Right atrium auricular region (tissue), 2 donors: ENCODE data around the gene CCT6B. TPM values are rescaled to one million over a fixed set of nuclear protein-coding genes. Genes with fewer than 3 reads are reported as not detected.

ENCODE experiments used
- DNase-seq: peaks from one replicate; pipeline ENCODE4 v3.0.0-alpha.2; 2019; ENCODE audit warnings: low spot score
- H3K27ac ChIP-seq, 2 donors: fragments of 200-600 bp; sonication (generic); 1 replicate in 1 of 2; 2 replicates in 1 of 2; pipeline ENCODE4 v1.5.1; 2016 to 2019
- H3K27me3 ChIP-seq, 2 donors: fragments of 200-600 bp; sonication (generic); one replicate each; pipeline versions ENCODE4 v1.5.1 to v1.6.0; 2017 to 2019
- H3K36me3 ChIP-seq: fragments of 200-600 bp; sonication (generic); one replicate; pipeline ENCODE4 v1.5.1; 2016
- H3K4me1 ChIP-seq, 2 donors: fragments of 200-600 bp; sonication (generic); one replicate each; pipeline versions ENCODE4 v1.5.1 to v1.6.0; 2017 to 2019
- H3K4me3 ChIP-seq, 2 donors: fragments of 200-600 bp; sonication (generic); 1 replicate in 1 of 2; 2 replicates in 1 of 2; pipeline ENCODE4 v1.5.1; 2017 to 2019; ENCODE audit warnings: mild to moderate bottlenecking in 1 of 2, moderate library complexity in 1 of 2
- H3K9me3 ChIP-seq, 2 donors: fragments of 200-600 bp; sonication (generic); one replicate each; pipeline ENCODE4 v1.5.1; 2019
- CTCF ChIP-seq, 2 donors: fragments of 200-600 bp; sonication (generic); IDR thresholded peaks; one replicate each; pipeline ENCODE4 v1.5.1; 2019; ENCODE audit warnings: antibody characterized with exemption in 2 of 2
- total RNA-seq, 2 donors: library from RNA; depleted of rRNA; stranded (reverse); fragments of >200 nt; gene quantifications; one replicate each; pipeline ENCODE4 v1.1.0, GENCODE V29; 2016

CCT6B gene
- total RNA-seq, 2 donors from 2014 or later = 1.8 to 1.9 TPM

- Histone ChIP-seq H3K27me3 (no peaks in the 10 kb centered on the region), H3K4me3 (no peak overlapping the region), H3K27ac (no peak overlapping the region), H3K9me3 (no peaks in the 10 kb centered on the region), H3K36me3 (no peaks in the 10 kb centered on the region), H3K4me1 (no peaks in the 10 kb centered on the region)
- DNase-seq = no peak
- no peak for TF ChIP-seq CTCF (IDR thresholded peaks at IDR 0.05)
Observed at GRCh38 chr17:34892461-34893249, 68.6 kb downstream of the CCT6B start.

GRCh38 chr17:34886831-34887230 lies 74.4 kb downstream of the CCT6B start:
- no peaks in the 10 kb centered on the region for H3K9me3 ChIP-seq
- H3K36me3 ChIP-seq = no peaks in the 10 kb centered on the region
- DNase-seq = no peak
- no peak overlapping the region for H3K4me3 ChIP-seq
- no peak overlapping the region for H3K27ac ChIP-seq
- H3K27me3 ChIP-seq = no peaks in the 10 kb centered on the region
- TF ChIP-seq CTCF (IDR thresholded peaks at IDR 0.05) = no peak
- no peaks in the 10 kb centered on the region for H3K4me1 ChIP-seq

- Histone ChIP-seq H3K4me1 (no peaks in the 10 kb centered on the region), H3K27me3 (no peaks in the 10 kb centered on the region), H3K4me3 (no peak overlapping the region), H3K9me3 (peaks cover 0 to 8% of the 10 kb centered on the region in 2 donors), H3K36me3 (no peaks in the 10 kb centered on the region), H3K27ac (no peak overlapping the region)
- DNase-seq = no peak
- TF ChIP-seq CTCF (IDR thresholded peaks at IDR 0.05) = no peak
Observed at GRCh38 chr17:34885076-34885475, 76.2 kb downstream of the CCT6B start.

GRCh38 chr17:34884597-34884996 lies 76.7 kb downstream of the CCT6B start:
- Histone ChIP-seq H3K27ac (no peak overlapping the region), H3K4me3 (no peak overlapping the region), H3K27me3 (no peaks in the 10 kb centered on the region), H3K36me3 (no peaks in the 10 kb centered on the region), H3K4me1 (no peaks in the 10 kb centered on the region), H3K9me3 (peaks cover 0 to 10% of the 10 kb centered on the region in 2 donors)
- DNase-seq = no peak
- no peak for TF ChIP-seq CTCF (IDR thresholded peaks at IDR 0.05)

- Histone ChIP-seq H3K4me3 (no peak overlapping the region), H3K4me1 (no peaks in the 10 kb centered on the region), H3K27me3 (no peaks in the 10 kb centered on the region), H3K36me3 (no peaks in the 10 kb centered on the region), H3K9me3 (peaks cover 0 to 10% of the 10 kb centered on the region in 2 donors), H3K27ac (no peak overlapping the region)
- DNase-seq = no peak
- no peak for TF ChIP-seq CTCF (IDR thresholded peaks at IDR 0.05)
Observed at GRCh38 chr17:34883106-34884000, 77.9 kb downstream of the CCT6B start.
